Activated gamma-delta T cell (primary cell): ENCODE results near the gene SSX3.
"Not testable (repeated sequence)": the region's sequence is repeated elsewhere in the genome, so short reads cannot be mapped to it uniquely, and the experiment has no call there.

Source experiments
- DNase-seq: peaks from one replicate; lab custom pipeline; 2025; lab: John Stamatoyannopoulos, UW
- total RNA-seq, 2 donors: gene quantifications; one replicate each; lab custom pipeline; 2026; lab: John Stamatoyannopoulos, UW

SSX3 gene, protein sequence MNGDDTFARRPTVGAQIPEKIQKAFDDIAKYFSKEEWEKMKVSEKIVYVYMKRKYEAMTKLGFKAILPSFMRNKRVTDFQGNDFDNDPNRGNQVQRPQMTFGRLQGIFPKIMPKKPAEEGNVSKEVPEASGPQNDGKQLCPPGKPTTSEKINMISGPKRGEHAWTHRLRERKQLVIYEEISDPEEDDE
- 0 reads per million in 2 donors for total RNA-seq

DNA sequence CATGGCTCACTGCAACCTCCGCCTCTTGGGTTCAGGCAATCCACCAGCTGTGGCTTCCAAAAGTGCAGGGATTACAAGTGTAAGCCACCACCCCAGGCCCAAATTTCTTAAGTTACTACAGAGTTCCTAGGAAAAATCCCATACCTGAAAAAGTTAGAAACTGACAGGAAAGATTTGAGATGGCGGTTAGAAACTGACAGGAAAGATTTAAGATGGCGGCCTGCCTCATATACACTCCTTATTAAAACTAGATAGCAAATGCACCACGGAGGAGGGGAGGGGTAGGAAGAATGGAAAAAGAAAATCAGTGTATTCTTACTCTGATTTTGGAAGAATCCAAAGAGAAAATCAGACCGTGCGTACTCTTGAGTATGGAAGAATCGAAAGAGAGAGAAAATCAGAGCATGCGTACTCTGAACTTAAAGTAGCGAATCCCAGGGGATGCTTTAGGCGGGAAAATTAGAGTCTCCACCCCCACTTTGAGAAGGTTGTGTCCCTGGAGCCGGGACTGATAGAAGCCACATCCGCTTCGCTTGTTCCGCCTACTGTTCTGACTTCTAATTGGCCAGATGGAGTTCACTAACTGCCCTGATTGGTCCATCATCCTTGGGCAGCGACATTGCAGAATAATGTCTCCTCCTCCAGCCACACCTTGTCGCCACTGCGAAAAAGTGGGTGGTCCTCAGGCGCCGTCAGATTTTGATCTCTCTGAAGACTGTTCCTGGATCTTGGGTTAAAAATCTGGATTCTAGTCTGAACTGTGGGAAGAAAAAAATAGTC is at the start of gene SSX3:
Gene SSX3, minus strand, starts transcription at position 389 of the 780 bp plus-strand sequence. CDS start 1,454 bp downstream, outside the sequence.
- DNase-seq: not testable (repeated sequence)

DNA sequence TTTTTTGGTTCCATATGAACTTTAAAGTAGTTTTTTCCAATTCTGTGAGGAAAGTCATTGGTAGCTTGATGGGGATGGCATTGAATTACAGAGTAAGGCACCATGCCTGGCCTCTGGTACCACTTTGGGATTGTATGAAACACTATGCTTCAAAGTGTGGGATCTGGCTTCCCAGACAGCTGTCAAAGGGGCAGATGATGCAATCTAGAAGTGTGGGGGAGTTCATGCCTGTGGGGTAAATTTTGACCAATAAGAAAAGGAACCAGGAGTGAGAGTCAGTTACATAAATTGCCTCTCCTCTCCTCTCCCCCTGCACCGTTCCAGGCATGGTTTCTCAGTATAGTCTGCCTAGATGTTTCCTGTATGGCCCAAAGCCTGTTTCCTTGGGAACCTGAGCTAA is 41.3 kb upstream of the SSX3 start:
- DNase-seq: not testable (repeated sequence)

DNA sequence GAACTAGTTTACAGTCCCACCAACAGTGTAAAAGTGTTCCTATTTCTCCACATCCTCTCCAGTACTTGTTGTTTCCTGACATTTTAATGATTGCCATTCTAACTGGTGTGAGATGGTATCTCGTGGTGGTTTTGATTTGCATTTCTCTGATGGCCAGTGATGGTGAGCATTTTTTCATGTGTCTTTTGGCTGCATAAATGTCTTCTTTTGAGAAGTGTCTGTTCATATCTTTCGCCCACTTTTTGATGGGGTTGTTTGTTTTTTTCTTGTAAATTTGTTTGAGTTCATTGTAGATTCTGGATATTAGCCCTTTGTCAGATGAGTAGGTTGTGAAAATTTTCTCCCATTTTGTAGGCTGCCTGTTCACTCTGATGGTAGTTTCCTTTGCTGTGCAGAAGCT is 40.4 kb upstream of the SSX3 start:
- DNase-seq: not testable (repeated sequence)

DNA sequence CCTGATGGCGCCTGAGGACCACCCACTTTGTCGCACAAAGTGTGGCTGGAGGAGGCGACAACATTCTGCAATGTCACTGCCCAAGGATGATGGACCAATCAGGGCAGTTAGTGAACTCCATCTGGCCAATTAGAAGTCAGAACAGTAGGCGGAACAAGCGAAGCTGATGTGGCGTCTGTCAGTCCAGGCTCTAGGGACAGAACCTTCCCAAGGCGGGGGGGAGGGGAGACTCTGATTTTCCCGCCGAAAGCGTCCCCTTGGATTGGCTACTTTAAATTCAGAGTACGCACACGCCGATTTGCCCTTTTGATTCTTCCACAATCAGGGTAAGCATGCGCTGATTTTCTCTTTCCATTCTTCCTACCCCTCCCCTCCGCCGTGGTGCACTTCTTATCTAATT is 26.7 kb upstream of the SSX3 start, which contains the start of gene SSX4:
Gene SSX4, plus strand, starts transcription at position 301 of the 400 bp plus-strand sequence. CDS start 515 bp downstream, outside the sequence.
- not testable (repeated sequence) for DNase-seq

DNA sequence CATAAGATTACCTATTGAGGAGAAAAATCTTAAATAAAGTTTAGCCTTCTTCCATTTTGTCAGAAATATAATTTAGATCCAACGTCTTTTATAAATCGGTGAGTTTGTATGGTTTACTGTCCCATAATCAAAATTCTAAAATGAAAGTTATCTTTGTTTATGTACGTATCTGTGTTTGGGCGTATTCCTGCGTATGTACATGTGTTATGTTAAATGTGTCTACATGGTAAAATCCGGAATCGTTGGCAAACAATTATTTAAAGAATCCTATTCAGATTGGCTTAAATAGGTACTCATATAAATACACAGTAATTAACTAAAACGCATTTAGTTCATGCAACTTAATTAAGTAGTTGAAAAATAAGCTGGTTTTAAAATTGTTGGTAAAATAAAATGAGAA is 13.9 kb upstream of the SSX3 start:
- not testable (repeated sequence) for DNase-seq

- not testable (repeated sequence) for DNase-seq
Measured at GRCh38 chrX:48367717-48368408, 11.4 kb upstream of the SSX3 start.

- not testable (repeated sequence) for DNase-seq
Measured at GRCh38 chrX:48359281-48359680, 2.8 kb upstream of the SSX3 start.

- no peak for DNase-seq
Measured at GRCh38 chrX:48357681-48358080, 1.2 kb upstream of the SSX3 start.

GRCh38 chrX:48346059-48346458 is 10.4 kb downstream of the SSX3 start:
- DNase-seq: not testable (repeated sequence)

GRCh38 chrX:48313996-48314395 is 42.5 kb downstream of the SSX3 start:
- not testable (repeated sequence) for DNase-seq

DNA sequence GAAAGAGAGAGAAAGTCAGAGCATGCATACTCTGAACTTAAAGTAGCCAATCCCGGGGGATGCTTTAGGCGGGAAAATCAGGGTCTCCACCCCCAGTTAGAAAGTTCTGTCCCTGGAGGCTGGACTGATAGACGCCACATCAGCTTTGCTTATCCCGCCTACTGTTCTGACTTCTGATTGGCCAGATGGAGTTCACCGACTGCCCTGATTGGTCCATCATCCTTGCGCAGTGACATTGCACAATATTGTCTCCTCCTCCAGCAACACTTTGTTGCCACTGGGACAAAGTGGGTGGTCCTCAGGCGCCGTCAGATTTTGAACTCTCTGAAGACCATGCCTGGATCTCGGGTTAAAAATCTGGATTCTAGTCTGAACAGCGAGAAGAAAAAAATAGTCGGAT is 50.3 kb downstream of the SSX3 start:
- DNase-seq: no peak
